Activated CD8-positive, alpha-beta memory T cell treated with anti-CD3 and anti-CD28 coated beads, Interleukin-2, amount 50 U/mL, for 24 hours (primary cell): Measurements from ENCODE around the gene TINAGL1.

Experiments used
- DNase-seq: peaks from one replicate; pipeline ENCODE4 v3.0.0-alpha.2; 2020; ENCODE audit errors: extremely low read depth

Gene TINAGL1

GRCh38 chr1:31568895-31569595 lies 7.3 kb upstream of the TINAGL1 start:
- DNase-seq: no peak

DNA sequence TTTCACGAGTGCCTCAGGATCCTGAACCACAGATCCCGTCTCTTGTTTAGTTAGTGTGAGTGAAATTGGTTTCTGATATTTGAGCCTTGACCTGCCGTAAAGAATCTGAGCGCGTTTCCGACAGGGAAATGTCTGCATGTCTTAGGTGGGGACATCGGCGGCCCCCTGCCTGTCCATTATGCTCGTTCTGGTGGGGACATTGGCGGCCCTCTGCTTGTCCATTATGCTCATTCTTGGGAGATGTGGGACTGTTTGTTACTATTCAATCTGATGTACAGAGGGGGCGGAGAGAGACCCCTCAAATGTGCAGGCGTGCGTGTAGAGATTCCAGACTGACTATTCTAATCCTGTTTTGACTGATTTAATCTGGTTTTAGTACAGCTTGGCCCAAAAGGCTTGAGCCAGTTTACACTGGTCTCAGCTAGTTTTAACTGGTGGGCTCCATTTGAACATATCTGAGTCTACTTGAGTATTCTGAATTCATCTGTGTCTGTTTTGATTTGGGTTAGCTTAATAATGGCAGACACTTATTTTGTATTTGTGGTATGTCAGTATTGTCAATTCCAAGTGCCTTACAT lies 6.6 kb upstream of the TINAGL1 start:
- DNase-seq: no peak

- no peak for DNase-seq
Measured at GRCh38 chr1:31570228-31570627, 6.1 kb upstream of the TINAGL1 start.

DNA sequence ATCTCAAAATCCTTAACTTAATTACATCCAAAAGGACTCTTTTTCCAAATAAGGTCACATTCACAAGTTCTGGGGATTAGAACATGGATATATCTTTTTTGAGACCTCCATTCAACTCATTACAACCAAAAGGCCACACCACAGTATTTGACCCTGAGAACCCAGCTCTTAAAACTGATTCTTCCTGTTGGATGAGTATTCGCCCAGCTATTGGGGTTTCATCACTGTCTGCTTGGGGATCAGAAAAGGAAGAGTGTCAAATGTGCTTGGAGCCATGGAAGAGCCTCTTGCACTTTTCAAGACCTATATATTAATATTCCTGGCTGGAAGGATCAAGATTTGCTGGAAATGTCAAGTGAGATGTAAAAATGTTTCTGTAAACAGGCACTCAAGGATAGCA lies 5.4 kb upstream of the TINAGL1 start:
- DNase-seq: no peak

- DNase-seq: no peak
Measured at GRCh38 chr1:31571340-31572295, 4.7 kb upstream of the TINAGL1 start.

GRCh38 chr1:31572323-31573104 lies 3.8 kb upstream of the TINAGL1 start:
- DNase-seq: no peak

- DNase-seq: no peak
Measured at GRCh38 chr1:31573261-31573660, 3.1 kb upstream of the TINAGL1 start.

GRCh38 chr1:31574749-31575368 lies 1.5 kb upstream of the TINAGL1 start:
- no peak for DNase-seq

GRCh38 chr1:31575369-31576140 lies 760 bp upstream of the TINAGL1 start:
- DNase-seq: no peak

DNA sequence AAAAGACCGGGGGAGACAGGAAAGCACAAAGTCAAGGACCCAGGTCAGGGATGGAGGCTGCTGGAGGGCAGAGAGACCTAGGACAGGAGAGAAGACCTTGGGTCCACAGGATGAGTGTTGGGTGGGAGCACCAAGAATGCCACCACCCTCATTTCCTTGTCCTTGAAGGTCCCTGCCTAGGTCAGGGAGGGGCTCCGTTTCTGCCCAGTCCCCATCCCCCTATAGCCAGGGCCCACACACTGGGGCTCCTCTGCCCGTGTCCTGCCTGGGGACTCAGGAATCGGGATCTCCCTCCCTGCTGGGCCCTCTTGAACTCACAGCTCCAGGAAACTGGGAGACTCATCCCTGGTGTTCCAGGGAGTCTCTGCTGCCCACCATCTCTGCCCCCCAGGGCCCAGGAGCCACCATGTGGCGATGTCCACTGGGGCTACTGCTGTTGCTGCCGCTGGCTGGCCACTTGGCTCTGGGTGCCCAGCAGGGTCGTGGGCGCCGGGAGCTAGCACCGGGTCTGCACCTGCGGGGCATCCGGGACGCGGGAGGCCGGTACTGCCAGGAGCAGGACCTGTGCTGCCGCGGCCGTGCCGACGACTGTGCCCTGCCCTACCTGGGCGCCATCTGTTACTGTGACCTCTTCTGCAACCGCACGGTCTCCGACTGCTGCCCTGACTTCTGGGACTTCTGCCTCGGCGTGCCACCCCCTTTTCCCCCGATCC lies 584 bp downstream of the TINAGL1 start:
- no peak for DNase-seq

DNA sequence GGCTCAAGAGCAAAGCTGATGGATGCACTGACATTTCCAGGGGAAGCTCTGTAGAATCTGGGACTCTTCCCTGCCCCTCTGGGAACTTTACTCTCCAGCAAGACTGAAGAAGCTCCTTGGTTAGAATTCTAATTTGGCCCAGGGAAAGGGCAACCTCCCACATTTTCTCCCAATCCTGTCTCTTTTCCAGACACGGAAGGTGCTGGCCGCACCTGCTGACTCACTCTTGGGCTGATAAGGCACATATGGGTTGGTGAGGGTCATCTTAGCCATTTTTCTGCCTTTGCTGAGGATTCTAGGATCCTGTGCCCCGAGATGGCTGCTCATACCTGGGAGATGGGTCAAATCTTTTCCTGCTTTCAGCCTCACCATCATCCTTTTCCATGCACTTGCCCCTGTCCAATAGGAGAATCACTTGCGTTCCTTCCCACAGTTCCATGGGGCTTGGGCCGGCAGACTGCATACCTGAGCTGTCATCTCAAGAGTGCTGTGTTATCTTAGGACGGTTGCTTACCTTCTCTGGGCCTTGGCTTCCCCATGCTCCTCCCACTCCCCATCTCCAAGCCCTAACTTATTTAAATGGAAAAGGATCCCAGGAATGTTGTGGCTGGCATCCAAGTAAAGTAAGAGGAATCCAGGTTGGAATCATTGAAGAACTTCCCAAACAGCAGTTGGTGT lies 1.3 kb downstream of the TINAGL1 start:
- no peak for DNase-seq

DNA sequence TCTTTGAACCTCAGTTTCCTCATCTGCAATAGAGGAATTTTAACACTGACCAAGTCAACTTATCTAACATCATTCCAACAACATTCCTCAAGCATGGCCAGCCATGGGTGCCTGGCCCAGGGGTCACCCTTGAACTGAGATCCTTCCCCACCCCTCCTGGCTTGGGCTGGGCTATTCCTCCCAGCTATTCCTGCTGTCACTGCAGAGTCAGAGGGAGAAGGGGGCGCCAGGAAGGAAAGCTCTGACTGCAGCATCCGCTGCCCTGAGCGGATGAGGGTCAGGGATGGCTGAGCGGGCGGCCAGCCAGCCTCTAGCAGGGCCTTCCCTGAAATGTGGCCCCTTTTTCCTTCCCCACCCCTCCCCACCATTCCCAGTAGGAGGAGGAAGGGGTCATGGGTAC lies 3.1 kb downstream of the TINAGL1 start:
- DNase-seq: no peak

DNA sequence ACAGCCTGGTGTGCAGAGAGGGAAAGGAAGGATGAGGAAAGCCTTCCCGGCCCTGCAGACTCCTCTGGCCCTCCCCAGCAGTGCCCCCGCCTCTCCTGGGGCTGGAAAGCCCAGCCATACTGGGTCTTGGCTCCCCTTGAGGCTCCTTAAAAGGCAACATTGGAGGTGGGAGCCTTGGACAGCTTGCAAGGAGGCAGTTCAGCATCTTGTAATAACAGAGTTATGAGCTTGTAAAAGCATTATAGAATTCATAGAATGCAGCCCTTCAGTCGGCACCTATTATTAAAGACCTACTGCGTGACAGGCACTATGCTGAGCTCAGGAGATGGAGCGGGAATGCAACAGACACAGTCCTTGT lies 4.2 kb downstream of the TINAGL1 start:
- no peak for DNase-seq

DNA sequence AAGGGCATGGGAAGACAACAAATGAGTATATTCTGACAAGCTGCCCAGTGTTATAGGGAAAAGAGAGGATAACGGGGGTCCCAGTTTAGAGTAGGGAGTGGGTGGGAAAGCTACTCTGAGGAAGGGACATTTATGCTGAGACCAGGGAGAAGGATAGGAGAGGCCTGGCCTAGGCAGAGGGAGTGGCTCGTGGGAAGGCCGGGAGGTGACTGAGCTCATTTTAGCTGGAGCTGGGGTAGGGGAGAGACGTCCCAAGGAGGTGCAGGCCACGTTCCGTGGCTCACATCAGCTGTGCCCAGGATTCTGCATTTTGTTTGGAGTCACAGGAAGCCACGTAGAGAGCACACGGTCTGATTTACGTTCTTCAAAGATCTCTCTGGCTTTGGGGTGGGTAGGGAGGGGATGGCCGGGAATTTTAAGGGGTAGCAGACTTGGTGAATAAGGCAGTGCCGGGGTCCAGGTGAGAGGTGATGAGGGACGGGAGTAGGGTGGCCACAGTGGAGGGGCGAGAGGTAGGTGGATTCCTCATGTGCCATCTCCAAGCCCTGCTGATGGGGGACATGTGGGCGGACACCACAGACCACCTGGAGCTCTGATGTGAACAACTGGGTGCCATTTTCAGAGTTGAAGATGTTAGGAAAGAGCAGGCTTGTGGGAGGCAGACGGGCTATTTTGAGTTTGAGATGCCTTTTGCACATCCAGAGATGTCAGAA lies 4.7 kb downstream of the TINAGL1 start:
- DNase-seq: no peak

GRCh38 chr1:31581821-31582810 lies 5.8 kb downstream of the TINAGL1 start:
- DNase-seq: no peak

GRCh38 chr1:31583082-31583994 lies 7.0 kb downstream of the TINAGL1 start:
- no peak for DNase-seq
